Astrocyte (in vitro differentiated cells and primary cell): ENCODE data around the gene USH1C.

Experiments used
- CTCF ChIP-seq: IDR thresholded peaks from 2 replicates; pipeline ENCODE4 v1.5.1; 2011; ENCODE audit warnings: low read depth, mild to moderate bottlenecking, inconsistent platforms, low read length, moderate library complexity; ENCODE audit not compliant: insufficient read depth
- EZH2 ChIP-seq: IDR thresholded peaks from 2 replicates; pipeline ENCODE4 v1.6.1; 2012; ENCODE audit warnings: mild to moderate bottlenecking, low read length, inconsistent platforms; ENCODE audit not compliant: insufficient read depth

GRCh38 chr11:17531071-17531600, 13.1 kb downstream of the USH1C start:
- no peak for TF ChIP-seq CTCF
- no peak for TF ChIP-seq EZH2
